Thymus (tissue), 11 donors: ENCODE measurements around the gene COL24A1. TPM values are rescaled to one million over a fixed set of nuclear protein-coding genes. Genes with fewer than 3 reads are reported as not detected.

ENCODE experiments used
- DNase-seq, 9 donors: peaks; one replicate each; pipeline ENCODE4 v3.0.0-alpha.2; 2013; ENCODE audit warnings: low spot score in 9 of 9, low read depth in 6 of 9, missing footprints in 1 of 9
- H3K27ac ChIP-seq, 2 donors: one replicate each; pipeline ENCODE4 v1.5.1; 2013; ENCODE audit warnings: control low read depth in 1 of 2, low read depth in 1 of 2, low read length in 1 of 2, mild to moderate bottlenecking in 1 of 2, moderate library complexity in 1 of 2
- H3K27me3 ChIP-seq, 2 donors: one replicate each; pipeline ENCODE4 v1.5.1; 2013; ENCODE audit warnings: low read length in 1 of 2; ENCODE audit not compliant: control insufficient read depth in 2 of 2, insufficient read depth in 1 of 2
- H3K36me3 ChIP-seq, 2 donors: one replicate each; pipeline ENCODE4 v1.5.1; 2013; ENCODE audit warnings: low read length in 1 of 2, mild to moderate bottlenecking in 1 of 2, moderate library complexity in 1 of 2; ENCODE audit not compliant: control insufficient read depth in 2 of 2, insufficient read depth in 2 of 2
- H3K4me1 ChIP-seq, 2 donors: one replicate each; pipeline ENCODE4 v1.5.1; 2013; ENCODE audit warnings: low read length in 2 of 2; ENCODE audit not compliant: control insufficient read depth in 2 of 2, insufficient read depth in 2 of 2
- H3K4me3 ChIP-seq, 2 donors: one replicate each; pipeline ENCODE4 v1.5.1; 2013; ENCODE audit warnings: low read length in 2 of 2, control low read depth in 1 of 2, mild to moderate bottlenecking in 1 of 2
- H3K9me3 ChIP-seq, 2 donors: one replicate each; pipeline ENCODE4 v1.5.1; 2013; ENCODE audit warnings: low read length in 1 of 2, mild to moderate bottlenecking in 1 of 2; ENCODE audit not compliant: control insufficient read depth in 2 of 2, insufficient read depth in 1 of 2
- WGBS: extraction: QIAGEN DNeasy Blood & Tissue Kit; methylation state at CpG from one replicate; pipeline ENCODE4 v1.1.7; 2013; 5-methylcytosine and 5-hydroxymethylcytosine counted together
- polyA plus RNA-seq: library from polyadenylated mRNA; stranded (reverse); fragments of 200-250 nt; gene quantifications from one replicate; pipeline ENCODE4 v1.2.3, GENCODE V29; 2013
- total RNA-seq: library from RNA; stranded (reverse); fragments of 120-200 nt; gene quantifications from one replicate; pipeline ENCODE4 v1.2.4, GENCODE V29; 2013
- donor health status: healthy.

Gene COL24A1
- total and polyA plus RNA-seq, 2 donors, result 0.33 to 1.3 TPM

GRCh38 chr1:86155807-86156565 lies 586 bp downstream of the COL24A1 start:
- DNase-seq, result peak in 3 of 9 donors; percentile 4 to 43 (median 22)
- Histone ChIP-seq H3K4me3 (peak overlapping the region; percentile 35 to 44), H3K36me3 (no peaks in the 10 kb centered on the region), H3K9me3 (no peaks in the 10 kb centered on the region), H3K27ac (no peak overlapping the region), H3K4me1 (peaks cover 0 to 22% of the 10 kb centered on the region in 2 donors), H3K27me3 (peaks cover 0 to 33% of the 10 kb centered on the region in 2 donors)
- WGBS, result under 1% methylated on average over 40 of the region's 40 CpGs

GRCh38 chr1:86155051-86155806 lies 1.3 kb downstream of the COL24A1 start:
- H3K27ac ChIP-seq, result no peak overlapping the region
- DNase-seq, result peak in 3 of 9 donors; percentile 7 to 21 (median 8)

GRCh38 chr1:86154571-86155050 lies 2.0 kb downstream of the COL24A1 start:
- 91% methylated on average over 20 of the region's 20 CpGs for WGBS
- peaks cover 0 to 33% of the 10 kb centered on the region in 2 donors for H3K27me3 ChIP-seq
- H3K27ac ChIP-seq, result no peak overlapping the region
- H3K4me3 ChIP-seq, result no peak overlapping the region
- H3K9me3 ChIP-seq, result no peaks in the 10 kb centered on the region
- peak in 1 of 9 donors; percentile 2 for DNase-seq
- peaks cover 0 to 22% of the 10 kb centered on the region in 2 donors for H3K4me1 ChIP-seq
- H3K36me3 ChIP-seq, result no peaks in the 10 kb centered on the region

More at GRCh38 chr1:86155051-86155806, 1.3 kb downstream of the COL24A1 start:
- 26% methylated on average over 43 of the region's 43 CpGs for WGBS
- Histone ChIP-seq H3K36me3 (no peaks in the 10 kb centered on the region), H3K4me3 (peak overlapping the region; percentile 35 to 44), H3K27me3 (peaks cover 0 to 33% of the 10 kb centered on the region in 2 donors), H3K9me3 (no peaks in the 10 kb centered on the region), H3K4me1 (peaks cover 0 to 22% of the 10 kb centered on the region in 2 donors)

GRCh38 chr1:86153836-86154235 lies 2.7 kb downstream of the COL24A1 start:
- no peak for DNase-seq
- Histone ChIP-seq H3K9me3 (no peaks in the 10 kb centered on the region), H3K36me3 (no peaks in the 10 kb centered on the region), H3K27me3 (peaks cover 0 to 33% of the 10 kb centered on the region in 2 donors), H3K4me3 (no peak overlapping the region), H3K4me1 (peaks cover 0 to 22% of the 10 kb centered on the region in 2 donors), H3K27ac (no peak overlapping the region)
- WGBS, result 98% methylated on average over 6 of the region's 6 CpGs

- H3K4me3 ChIP-seq, result no peak overlapping the region
- H3K27me3 ChIP-seq, result peaks cover 0 to 33% of the 10 kb centered on the region in 2 donors
- no peak for DNase-seq
- no peaks in the 10 kb centered on the region for H3K36me3 ChIP-seq
- H3K9me3 ChIP-seq, result no peaks in the 10 kb centered on the region
- H3K4me1 ChIP-seq, result peaks cover 0 to 22% of the 10 kb centered on the region in 2 donors
- no peak overlapping the region for H3K27ac ChIP-seq
- 90% methylated on average over 1 of the region's 1 CpG for WGBS
Measured at GRCh38 chr1:86152887-86153286, 3.7 kb downstream of the COL24A1 start.

GRCh38 chr1:86151427-86151826 lies 5.1 kb downstream of the COL24A1 start:
- Histone ChIP-seq H3K9me3 (no peaks in the 10 kb centered on the region), H3K27me3 (peaks cover 0 to 23% of the 10 kb centered on the region in 2 donors), H3K36me3 (no peaks in the 10 kb centered on the region), H3K4me3 (no peak overlapping the region), H3K4me1 (peaks cover 0 to 16% of the 10 kb centered on the region in 2 donors), H3K27ac (no peak overlapping the region)
- DNase-seq, result no peak
- 94% methylated on average over 2 of the region's 2 CpGs for WGBS

GRCh38 chr1:86150553-86151055 lies 6.0 kb downstream of the COL24A1 start:
- H3K27ac ChIP-seq, result no peak overlapping the region
- no peaks in the 10 kb centered on the region for H3K36me3 ChIP-seq
- H3K4me3 ChIP-seq, result no peak overlapping the region
- H3K9me3 ChIP-seq, result no peaks in the 10 kb centered on the region
- DNase-seq, result no peak
- H3K27me3 ChIP-seq, result peaks cover 0 to 15% of the 10 kb centered on the region in 2 donors
- H3K4me1 ChIP-seq, result peaks cover 0 to 8% of the 10 kb centered on the region in 2 donors

GRCh38 chr1:86149591-86149990 lies 7.0 kb downstream of the COL24A1 start:
- no peaks in the 10 kb centered on the region for H3K4me1 ChIP-seq
- 100% methylated on average over 1 of the region's 1 CpG for WGBS

GRCh38 chr1:86147755-86148154 lies 8.8 kb downstream of the COL24A1 start:
- no peak overlapping the region for H3K27ac ChIP-seq
- no peaks in the 10 kb centered on the region for H3K4me1 ChIP-seq
- no peaks in the 10 kb centered on the region for H3K27me3 ChIP-seq
- H3K9me3 ChIP-seq, result no peaks in the 10 kb centered on the region
- DNase-seq, result no peak
- no peaks in the 10 kb centered on the region for H3K36me3 ChIP-seq
- WGBS, result 98% methylated on average over 2 of the region's 2 CpGs
- H3K4me3 ChIP-seq, result no peak overlapping the region

More at GRCh38 chr1:86149591-86149990, 7.0 kb downstream of the COL24A1 start:
- H3K27me3 ChIP-seq, result peaks cover 0 to 5% of the 10 kb centered on the region in 2 donors
- H3K4me3 ChIP-seq, result no peak overlapping the region
- no peak overlapping the region for H3K27ac ChIP-seq
- H3K36me3 ChIP-seq, result no peaks in the 10 kb centered on the region
- DNase-seq, result no peak
- no peaks in the 10 kb centered on the region for H3K9me3 ChIP-seq
